Keratinocyte (primary cell): Measurements from ENCODE around the gene HOXC4. TPM values are rescaled to one million over a fixed set of nuclear protein-coding genes. Genes with fewer than 3 reads are reported as not detected.

Source experiments
- DNase-seq: peaks from one replicate; pipeline ENCODE4 v3.0.0-alpha.2; 2011; ENCODE audit warnings: low read depth, missing footprints, low spot score
- FAIRE-seq: peaks from 2 replicates; lab custom pipeline; 2011; peaks lifted over from hg19 to GRCh38; lab: Jason Lieb, UNC
- H2AFZ ChIP-seq: 2 replicates; pipeline ENCODE4 v1.6.0; 2012; ENCODE audit warnings: low read length, control low read depth, inconsistent platforms; ENCODE audit not compliant: control insufficient read depth
- H3K27ac ChIP-seq: 2 replicates; pipeline ENCODE4 v1.5.1; 2011; ENCODE audit warnings: low read length; ENCODE audit not compliant: control insufficient read depth, insufficient read depth
- H3K27me3 ChIP-seq: 3 replicates; pipeline ENCODE4 v1.6.0; 2011; ENCODE audit warnings: low read length; ENCODE audit not compliant: control insufficient read depth, insufficient read depth; ENCODE audit errors: extremely low read depth
- H3K36me3 ChIP-seq, 2 experiments: 2 replicates in 1 of 2; 3 replicates in 1 of 2; pipeline ENCODE4 v1.5.1; 2011; ENCODE audit warnings: low read length in 2 of 2, mild to moderate bottlenecking in 1 of 2; ENCODE audit not compliant: control insufficient read depth in 2 of 2, insufficient read depth in 2 of 2; ENCODE audit errors: extremely low read depth in 1 of 2
- H3K4me1 ChIP-seq: 3 replicates; pipeline ENCODE4 v1.5.1; 2011; ENCODE audit warnings: low read length; ENCODE audit not compliant: control insufficient read depth, insufficient read depth; ENCODE audit errors: extremely low read depth
- H3K4me2 ChIP-seq: 3 replicates; pipeline ENCODE4 v1.6.0; 2011; ENCODE audit warnings: low read depth, low read length; ENCODE audit not compliant: control insufficient read depth, insufficient read depth; ENCODE audit errors: extremely low read depth
- H3K4me3 ChIP-seq, 3 experiments: fragments of 200-600 bp in 1 of 3; sonication (generic) in 1 of 3; 2 replicates in 2 of 3; 3 replicates in 1 of 3; pipeline ENCODE4 v1.5.1; 2011 to 2016; ENCODE audit warnings: low read length in 3 of 3, mild to moderate bottlenecking in 3 of 3, control low read depth in 2 of 3, inconsistent platforms in 1 of 3, low read depth in 1 of 3, mixed read lengths in 1 of 3, mixed run types in 1 of 3, moderate library complexity in 1 of 3; ENCODE audit not compliant: control insufficient read depth in 2 of 3, insufficient read depth in 2 of 3; ENCODE audit errors: extremely low read depth in 1 of 3
- H3K79me2 ChIP-seq: 2 replicates; pipeline ENCODE4 v1.6.0; 2012; ENCODE audit warnings: low read length; ENCODE audit not compliant: control insufficient read depth, insufficient read depth
- H3K9ac ChIP-seq: 3 replicates; pipeline ENCODE4 v1.6.0; 2011; ENCODE audit warnings: low read length; ENCODE audit not compliant: control insufficient read depth, insufficient read depth; ENCODE audit errors: extremely low read depth
- H3K9me1 ChIP-seq: 3 replicates; pipeline ENCODE4 v1.6.0; 2011; ENCODE audit warnings: low read length; ENCODE audit not compliant: control insufficient read depth, insufficient read depth; ENCODE audit errors: extremely low read depth
- H3K9me3 ChIP-seq: 2 replicates; pipeline ENCODE4 v1.5.1; 2012; ENCODE audit warnings: low read depth, low read length; ENCODE audit not compliant: control insufficient read depth
- H4K20me1 ChIP-seq: 3 replicates; pipeline ENCODE4 v1.6.0; 2011; ENCODE audit warnings: low read length; ENCODE audit not compliant: control insufficient read depth, insufficient read depth; ENCODE audit errors: extremely low read depth
- EZH2 ChIP-seq: IDR thresholded peaks from one replicate; pipeline ENCODE4 v1.6.1; 2012; ENCODE audit warnings: inconsistent platforms, mild to moderate bottlenecking, low read length, moderate library complexity
- dilution Hi-C: fragments of 300-500 bp; cut with MboI; formaldehyde crosslinking; loops from one replicate; pipeline ENCODE4 v1.7.0; 2020; ENCODE audit warnings: low sequenced_read_pairs; ENCODE audit not compliant: extremely low pct_ligation_motif_present
- polyA plus RNA-seq, 5 experiments: library from polyadenylated mRNA; depleted of rRNA in 3 of 5; stranded (reverse) in 3 of 5; stranded (forward) in 1 of 5; unstranded in 1 of 5; fragments of >200 nt; gene quantifications; 1 replicate in 1 of 5; 2 replicates in 3 of 5; 3 replicates in 1 of 5; pipeline versions ENCODE4 v1.2.1 to v1.2.3, GENCODE V29; 2011 to 2012; ENCODE audit warnings: missing spikeins in 2 of 5, low read depth in 1 of 5, low replicate concordance in 1 of 5
- TF ChIP-seq, protein P1 (sequence below), 3 experiments: IDR thresholded peaks in 1 of 3; conservative IDR thresholded peaks in 1 of 3; optimal IDR thresholded peaks in 1 of 3; 2 replicates in 2 of 3; 3 replicates in 1 of 3; pipeline versions ENCODE3 to v1.5.1; 2011; ENCODE audit warnings: low read length in 3 of 3, mild to moderate bottlenecking in 3 of 3, moderate library complexity in 2 of 3, control low read depth in 1 of 3, inconsistent platforms in 1 of 3; ENCODE audit not compliant: insufficient read depth in 2 of 3; ENCODE audit errors: extremely low read depth in 1 of 3

HOXC4 gene
- polyA plus RNA-seq, 1 donor (not counting 4 experiments of a cell fraction or from before 2014, with no cell fraction given), result 1.8 TPM

GRCh38 chr12:54010972-54011664, 42.5 kb upstream of the HOXC4 start:
- no peak for TF ChIP-seq EZH2
- TF ChIP-seq, protein P1, sequence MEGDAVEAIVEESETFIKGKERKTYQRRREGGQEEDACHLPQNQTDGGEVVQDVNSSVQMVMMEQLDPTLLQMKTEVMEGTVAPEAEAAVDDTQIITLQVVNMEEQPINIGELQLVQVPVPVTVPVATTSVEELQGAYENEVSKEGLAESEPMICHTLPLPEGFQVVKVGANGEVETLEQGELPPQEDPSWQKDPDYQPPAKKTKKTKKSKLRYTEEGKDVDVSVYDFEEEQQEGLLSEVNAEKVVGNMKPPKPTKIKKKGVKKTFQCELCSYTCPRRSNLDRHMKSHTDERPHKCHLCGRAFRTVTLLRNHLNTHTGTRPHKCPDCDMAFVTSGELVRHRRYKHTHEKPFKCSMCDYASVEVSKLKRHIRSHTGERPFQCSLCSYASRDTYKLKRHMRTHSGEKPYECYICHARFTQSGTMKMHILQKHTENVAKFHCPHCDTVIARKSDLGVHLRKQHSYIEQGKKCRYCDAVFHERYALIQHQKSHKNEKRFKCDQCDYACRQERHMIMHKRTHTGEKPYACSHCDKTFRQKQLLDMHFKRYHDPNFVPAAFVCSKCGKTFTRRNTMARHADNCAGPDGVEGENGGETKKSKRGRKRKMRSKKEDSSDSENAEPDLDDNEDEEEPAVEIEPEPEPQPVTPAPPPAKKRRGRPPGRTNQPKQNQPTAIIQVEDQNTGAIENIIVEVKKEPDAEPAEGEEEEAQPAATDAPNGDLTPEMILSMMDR (optimal IDR thresholded peaks at IDR 0.05 in 1 of 3, IDR thresholded peaks at IDR 0.05 in 1 of 3, conservative IDR thresholded peaks at IDR 0.05 in 1 of 3; ENCODE audit: extremely low read depth in 1 of 3, insufficient read depth in 2 of 3, low read length in 3 of 3), result no peak
- Histone ChIP-seq H2AFZ (no peak overlapping the region), H3K9ac (no peak overlapping the region), H3K36me3 (no peaks in the 10 kb centered on the region), H3K9me1 (no peaks in the 10 kb centered on the region), H3K9me3 (no peaks in the 10 kb centered on the region), H3K4me3 (no peak overlapping the region), H4K20me1 (no peaks in the 10 kb centered on the region), H3K4me2 (no peak overlapping the region), H3K27ac (no peak overlapping the region), H3K4me1 (peaks cover 20% of the 10 kb centered on the region), H3K27me3 (no peaks in the 10 kb centered on the region), H3K79me2 (peaks cover 35% of the 10 kb centered on the region)
- peak; percentile 5 for FAIRE-seq
- dilution Hi-C loops, result no loop called here
- no peak for DNase-seq

- dilution Hi-C loops, result no loop called here
- Histone ChIP-seq H2AFZ (no peak overlapping the region), H3K9me1 (no peaks in the 10 kb centered on the region), H3K27me3 (no peaks in the 10 kb centered on the region), H3K79me2 (peaks cover 32% of the 10 kb centered on the region), H3K36me3 (no peaks in the 10 kb centered on the region), H3K27ac (no peak overlapping the region), H4K20me1 (no peaks in the 10 kb centered on the region), H3K4me1 (peaks cover 19% of the 10 kb centered on the region), H3K9ac (no peak overlapping the region), H3K4me2 (no peak overlapping the region), H3K9me3 (no peaks in the 10 kb centered on the region), H3K4me3 (no peak overlapping the region)
- TF ChIP-seq EZH2, result no peak
- TF ChIP-seq, protein P1 (optimal IDR thresholded peaks at IDR 0.05 in 1 of 3, IDR thresholded peaks at IDR 0.05 in 1 of 3, conservative IDR thresholded peaks at IDR 0.05 in 1 of 3; ENCODE audit: extremely low read depth in 1 of 3, insufficient read depth in 2 of 3, low read length in 3 of 3), result no peak
- DNase-seq (no peak), FAIRE-seq (no peak)
These were observed 41.7 kb upstream of the HOXC4 start for GRCh38 chr12:54011665-54012532.
